GM18517 (cell line): Measurements from ENCODE around the gene ZSCAN26.
"Not testable (repeated sequence)": the region's sequence is repeated elsewhere in the genome, so short reads cannot be mapped to it uniquely, and the experiment has no call there.

Experiments
- ATAC-seq: cut with Tn5 transposase; IDR thresholded peaks from one replicate; pipeline ENCODE4 v1.9.1; 2021; ENCODE audit warnings: mild to moderate bottlenecking, moderate library complexity; ENCODE audit not compliant: unreplicated experiment

Gene ZSCAN26

DNA sequence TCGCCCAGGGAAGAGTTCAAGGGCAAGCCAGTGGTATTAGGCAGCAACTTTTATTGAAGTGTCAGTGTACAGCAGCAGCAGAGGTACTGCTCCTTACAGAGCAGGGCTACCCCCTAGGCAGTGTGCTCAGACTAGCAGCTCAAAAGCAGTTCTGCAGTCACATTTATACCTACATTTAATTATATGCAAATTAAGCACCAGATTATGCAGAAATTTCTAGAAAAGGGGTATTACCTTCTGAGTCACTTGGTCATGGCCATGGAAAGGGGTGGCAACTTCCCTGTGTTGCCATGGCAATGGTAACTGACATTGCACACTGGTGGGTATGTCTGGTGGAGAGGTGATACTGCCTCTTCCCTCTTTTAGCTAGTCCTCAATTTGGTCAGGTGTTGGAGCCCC lies 12.8 kb upstream of the ZSCAN26 start:
- ATAC-seq, result no peak

DNA sequence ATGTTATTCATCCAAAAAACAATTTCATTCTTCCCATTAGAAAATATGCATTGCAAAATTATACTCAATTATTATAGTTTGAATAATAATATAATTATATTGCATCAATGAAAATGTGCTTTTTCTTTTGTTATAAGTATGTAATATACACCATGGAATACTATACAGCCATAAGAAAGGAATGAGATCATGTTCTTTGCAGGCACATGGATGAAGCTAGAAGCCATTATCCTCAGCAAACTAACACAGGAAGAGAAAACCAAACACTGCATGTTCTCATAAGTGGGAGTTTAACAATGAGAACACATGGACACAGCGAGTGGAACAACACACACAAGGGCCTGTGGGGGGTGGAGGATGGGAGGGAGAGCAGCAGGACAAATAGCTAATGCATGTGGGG lies 9.9 kb upstream of the ZSCAN26 start:
- ATAC-seq, result no peak

DNA sequence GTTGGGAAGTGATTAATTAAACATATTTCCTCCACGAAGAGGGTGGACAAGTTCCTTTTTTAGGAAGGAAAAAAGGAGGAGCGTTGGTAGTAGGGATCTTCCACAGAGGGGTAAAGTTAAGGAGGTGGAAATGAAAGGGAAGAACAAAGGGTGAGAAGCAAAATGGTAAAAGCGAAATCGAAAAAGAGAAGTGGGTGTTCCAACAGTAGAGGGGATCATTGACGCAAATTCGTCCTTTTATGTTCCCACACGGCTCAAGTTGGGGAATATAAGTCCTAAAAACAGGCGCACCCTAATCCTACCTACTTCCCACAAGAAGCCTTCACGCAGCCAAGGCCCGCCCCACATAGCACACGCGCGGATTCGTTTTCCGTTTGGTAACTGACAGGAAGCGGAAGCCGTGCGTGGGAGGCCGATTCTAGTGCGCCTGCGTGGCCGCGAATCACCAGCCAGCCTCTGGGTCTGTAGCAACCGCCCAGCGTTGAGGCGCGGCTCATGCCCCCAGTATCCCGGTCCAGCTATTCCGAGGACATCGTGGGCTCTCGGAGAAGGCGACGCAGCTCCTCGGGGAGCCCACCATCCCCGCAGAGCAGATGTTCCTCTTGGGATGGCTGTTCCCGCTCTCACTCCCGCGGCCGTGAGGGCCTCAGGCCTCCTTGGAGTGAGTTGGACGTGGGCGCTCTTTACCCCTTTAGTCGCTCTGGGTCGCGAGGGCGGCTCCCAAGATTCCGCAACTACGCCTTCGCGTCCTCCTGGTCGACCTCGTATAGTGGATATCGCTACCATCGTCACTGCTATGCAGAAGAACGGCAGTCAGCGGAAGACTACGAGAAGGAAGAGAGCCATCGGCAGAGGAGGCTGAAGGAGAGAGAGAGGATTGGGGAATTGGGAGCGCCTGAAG lies 7.8 kb upstream of the ZSCAN26 start, which contains the start of gene NKAPL:
TSS of gene NKAPL (plus strand) at position 421 of the 901 bp plus-strand sequence. CDS start at position 496, 75 bp downstream.
- ATAC-seq, result no peak

DNA sequence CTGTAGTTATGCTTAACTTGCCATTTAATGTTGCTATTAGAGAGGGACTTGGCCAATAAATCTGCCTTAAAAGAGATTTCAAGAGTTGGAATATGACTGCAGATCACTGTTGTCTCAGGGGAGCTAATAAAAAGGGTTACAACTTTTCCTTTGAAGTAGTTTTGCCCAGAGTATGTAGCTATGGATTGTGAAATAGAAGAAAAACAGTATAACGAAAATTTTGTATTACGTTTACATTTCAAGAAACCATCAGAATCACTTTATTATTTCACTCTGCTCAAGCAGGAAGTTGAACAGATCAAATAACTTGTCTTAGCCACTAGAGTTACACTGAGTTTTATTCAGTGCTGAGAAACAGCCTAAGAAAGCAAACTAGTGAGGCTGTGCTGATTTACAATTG lies 3.0 kb upstream of the ZSCAN26 start:
- no peak for ATAC-seq

DNA sequence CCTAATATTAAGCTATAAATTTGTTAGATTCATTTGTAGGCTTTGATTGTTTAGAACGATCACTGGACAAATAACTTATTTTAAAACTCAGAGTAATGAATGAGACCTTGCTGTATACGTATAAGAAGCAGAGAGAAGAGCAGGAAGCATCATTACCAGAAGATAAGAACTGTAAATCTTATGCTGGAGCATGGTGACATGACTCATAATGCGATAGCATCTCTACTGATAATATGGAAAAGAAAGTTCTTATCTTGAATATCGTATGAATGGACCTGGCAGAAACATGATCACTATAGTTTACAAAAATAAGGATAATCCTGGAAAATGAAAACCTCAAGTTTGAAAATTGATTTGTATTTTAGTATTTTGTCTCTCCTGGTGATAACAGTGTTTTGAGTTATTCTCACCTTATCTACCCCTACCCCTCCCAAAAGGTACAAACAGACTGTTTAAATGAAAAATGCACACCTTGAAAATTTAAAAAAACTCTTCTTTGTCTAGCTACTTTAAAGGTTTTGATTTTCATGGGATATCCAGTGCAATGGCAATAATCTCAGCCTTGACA lies 2.0 kb upstream of the ZSCAN26 start:
- no peak for ATAC-seq

DNA sequence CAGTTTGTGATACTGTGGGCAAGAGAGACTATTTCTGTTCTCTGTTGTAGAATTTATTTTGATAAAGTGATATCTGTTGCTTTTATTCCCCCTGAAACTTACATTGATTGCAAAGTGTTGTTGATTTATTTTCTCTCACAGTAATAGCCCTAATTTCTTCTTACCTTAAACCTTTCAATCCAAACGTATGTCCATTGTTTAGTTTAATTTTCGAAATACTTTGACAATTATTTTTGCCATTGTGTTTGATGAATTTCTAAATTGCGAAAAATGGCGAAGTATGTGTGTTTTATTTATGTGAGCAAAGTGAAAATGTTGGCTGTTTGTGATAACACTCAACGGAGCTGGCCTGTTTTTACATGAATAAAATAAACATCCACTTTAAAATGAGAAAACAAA lies 381 bp upstream of the ZSCAN26 start:
- no peak for ATAC-seq

DNA sequence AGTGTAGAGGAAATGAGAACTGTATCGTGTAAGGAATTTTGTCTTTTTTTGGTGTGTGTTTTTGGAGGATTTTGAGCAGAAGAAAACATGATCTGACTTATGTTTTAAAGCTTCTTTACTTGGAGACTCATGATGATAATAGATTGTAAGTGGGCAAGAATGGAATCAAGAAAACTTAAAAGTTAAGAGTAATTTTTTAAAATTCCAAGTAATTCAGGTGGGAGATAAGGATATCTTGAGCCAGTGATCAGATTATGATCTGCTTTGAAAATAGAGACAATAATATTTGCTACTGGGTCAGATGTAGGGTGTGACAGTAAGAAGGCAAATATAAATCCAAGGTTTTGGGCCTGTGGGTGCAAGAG lies 734 bp downstream of the ZSCAN26 start:
- no peak for ATAC-seq

DNA sequence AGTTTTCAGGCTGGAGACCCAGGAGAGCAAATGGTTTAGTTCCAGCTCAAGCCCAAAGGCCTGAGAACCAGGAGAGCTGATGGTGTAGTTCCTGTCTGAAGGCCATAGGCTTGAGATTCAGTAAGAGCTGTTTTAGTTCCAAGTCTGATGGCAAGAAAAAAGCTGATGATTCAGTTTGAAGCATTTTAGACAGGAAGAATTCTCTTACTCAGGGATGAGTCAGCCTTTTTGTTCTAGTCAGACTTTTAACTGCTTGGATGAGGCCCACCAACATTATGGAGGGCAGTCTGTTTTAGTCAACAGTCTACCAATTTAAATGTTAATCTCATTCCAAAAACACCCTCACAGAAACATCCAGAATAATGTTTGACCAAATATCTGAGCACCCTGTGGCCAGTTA lies 2.5 kb downstream of the ZSCAN26 start:
- no peak for ATAC-seq

DNA sequence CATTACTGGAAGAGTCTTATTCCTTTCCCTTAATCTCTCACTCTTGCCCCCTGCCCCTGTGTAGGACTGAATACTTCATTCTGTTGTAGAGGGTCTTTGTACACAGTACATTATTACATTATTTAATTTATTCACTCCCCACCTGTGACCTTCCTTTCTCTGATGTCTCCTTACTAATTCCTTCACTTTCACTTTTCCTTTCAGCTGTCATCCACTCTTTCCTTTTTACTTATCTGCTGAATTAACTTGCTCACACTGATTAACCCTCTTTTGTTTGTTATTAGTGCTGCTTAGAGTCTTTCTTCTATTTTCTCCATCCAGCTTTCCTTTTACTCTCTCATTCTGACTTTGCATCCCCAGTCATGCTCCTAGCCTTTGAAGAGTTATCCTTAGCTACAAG lies 7.9 kb downstream of the ZSCAN26 start:
- no peak for ATAC-seq

DNA sequence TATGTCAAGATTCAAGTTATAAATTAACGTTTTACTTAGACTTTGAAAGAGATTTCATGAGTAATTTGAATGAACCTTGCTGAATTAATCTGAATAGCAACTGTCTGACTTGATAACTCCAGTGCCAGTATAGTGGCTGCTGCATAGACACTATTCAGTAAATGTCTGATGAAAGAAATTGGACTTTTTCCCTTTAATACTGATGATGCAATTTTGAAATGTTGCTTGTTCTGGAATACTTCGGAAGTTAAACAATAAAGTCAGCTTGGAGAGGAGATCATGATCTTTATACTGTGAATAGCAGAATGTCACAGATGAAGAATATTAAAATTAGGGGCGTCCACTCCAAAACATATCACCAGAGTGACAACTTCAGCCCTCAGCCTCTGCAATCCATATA lies 10.8 kb downstream of the ZSCAN26 start:
- no peak for ATAC-seq

DNA sequence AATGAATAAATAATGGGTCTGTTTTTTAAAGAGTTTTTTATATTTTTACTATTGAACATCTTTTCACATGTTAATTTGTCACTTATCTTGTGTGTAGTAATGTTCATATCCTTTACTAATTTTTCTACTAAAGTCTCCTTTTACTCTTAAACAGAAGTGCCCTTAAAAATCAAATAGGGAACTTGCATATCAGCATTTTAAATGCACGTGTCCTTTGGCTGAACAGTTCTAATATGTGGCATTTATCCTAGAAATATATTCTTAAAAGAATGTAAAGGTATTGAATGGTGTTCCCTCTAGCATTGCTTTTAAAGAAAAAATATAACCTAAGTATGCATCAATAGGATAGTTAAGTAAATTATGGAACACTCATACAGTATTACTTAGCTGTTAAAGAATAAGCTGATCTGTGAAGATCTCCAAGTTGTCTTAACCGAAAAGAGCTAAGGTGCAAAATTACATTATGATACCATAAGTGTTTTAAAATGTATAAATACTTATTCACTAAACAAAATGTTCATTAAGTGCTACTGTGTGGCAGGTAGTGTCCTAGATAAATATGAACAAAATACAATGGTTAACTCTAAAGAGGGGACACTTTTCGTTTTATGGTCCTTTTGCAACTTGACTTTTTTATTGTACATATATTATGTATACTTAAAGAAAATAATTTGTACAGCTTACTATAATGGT lies 13.8 kb downstream of the ZSCAN26 start:
- ATAC-seq, result no peak

DNA sequence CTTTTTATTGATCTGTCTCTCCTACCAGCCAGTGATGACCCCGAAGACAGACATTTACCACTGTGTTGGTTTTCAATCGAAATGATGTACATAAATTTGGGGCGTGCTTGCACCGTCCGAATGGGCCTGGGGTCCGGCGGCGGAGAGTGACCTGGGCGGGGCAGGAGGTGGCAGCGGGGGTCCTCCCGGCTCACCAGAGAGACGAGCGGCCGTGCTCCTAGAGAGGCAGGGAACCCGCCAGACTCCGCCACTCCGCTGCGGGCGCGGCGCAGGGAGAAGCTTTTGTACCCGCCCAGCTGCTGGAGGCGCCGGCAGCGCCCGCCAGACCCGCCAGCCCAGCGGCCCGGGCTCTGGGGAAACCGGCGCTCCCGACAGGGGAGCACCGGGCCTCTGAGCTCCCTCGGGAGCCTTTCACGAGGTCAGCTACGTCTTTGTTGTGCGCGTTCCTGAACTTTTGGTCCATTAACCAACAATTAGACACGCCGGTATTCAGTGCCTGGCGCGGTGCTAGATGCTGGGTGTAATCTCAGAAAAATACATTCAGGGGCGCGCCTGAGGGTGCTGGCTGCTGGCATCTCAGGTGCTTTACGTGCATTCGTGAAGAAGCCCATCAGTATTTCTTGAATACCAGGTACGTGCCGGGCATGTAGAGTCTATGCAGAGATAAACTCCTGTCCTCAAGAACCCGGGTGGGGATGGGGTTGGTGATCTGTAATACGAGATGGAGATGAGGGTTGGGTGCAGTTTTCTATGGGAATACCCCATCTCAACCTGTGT lies 14.5 kb downstream of the ZSCAN26 start, which contains the start of gene PGBD1:
TSS of gene PGBD1 (plus strand) at position 285 of the 777 bp plus-strand sequence. CDS start 2,242 bp downstream, outside the sequence.
- ATAC-seq, result peak; percentile 67

DNA sequence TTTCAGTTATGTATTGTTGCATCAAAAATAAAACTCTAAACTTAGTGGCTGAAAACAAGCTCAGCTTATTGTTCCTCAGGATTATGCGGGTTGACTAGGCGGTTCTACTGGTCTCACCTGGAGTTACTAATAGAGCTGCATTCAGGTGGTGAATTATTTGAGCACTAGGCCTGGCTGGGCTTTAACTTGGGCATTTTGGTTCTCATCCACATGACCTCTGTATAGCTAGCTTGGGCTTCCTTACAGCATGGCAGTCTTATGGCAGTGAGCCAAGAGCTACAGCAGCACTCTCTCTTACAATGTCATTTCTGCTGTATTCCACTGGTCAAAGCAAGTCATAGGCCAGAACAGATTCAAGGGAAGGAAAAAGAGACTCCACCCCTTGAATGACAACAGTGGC lies 16.0 kb downstream of the ZSCAN26 start:
- no peak for ATAC-seq

DNA sequence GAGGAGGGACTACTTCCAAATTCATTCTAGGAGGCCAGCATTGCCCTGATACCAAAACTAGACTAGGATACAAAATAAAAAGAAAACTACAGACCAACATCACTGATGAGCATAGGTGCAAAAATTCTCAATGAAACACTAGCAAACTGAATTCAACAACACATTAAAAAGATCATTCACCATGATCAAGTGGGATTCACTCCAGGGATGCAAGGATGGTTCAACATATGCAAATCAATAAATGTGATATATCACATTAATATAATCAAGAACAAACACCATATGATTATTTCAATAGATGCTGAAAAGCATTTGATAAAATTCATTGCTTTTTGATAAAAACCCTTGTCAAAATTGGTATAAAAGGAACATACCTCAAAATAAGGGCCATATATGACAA lies 24.6 kb downstream of the ZSCAN26 start:
- no peak for ATAC-seq

DNA sequence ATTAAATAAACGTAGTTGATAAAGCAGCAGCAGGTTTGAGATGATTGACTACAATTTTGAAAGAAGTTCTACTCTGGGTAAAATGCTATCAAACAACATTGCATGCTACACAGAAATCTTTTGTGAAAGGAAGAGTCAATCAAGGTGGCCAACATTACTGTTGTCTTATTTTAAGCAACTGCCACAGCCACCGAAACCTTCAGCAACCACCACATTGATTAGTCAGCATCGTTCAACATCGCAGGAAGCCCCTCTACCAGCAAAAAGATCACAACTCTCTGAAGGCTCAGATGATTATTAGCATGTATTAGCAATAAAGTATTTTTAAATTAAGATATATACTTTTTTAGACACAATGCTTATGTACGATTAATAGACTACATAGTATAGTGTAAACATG lies 28.4 kb downstream of the ZSCAN26 start:
- ATAC-seq, result no peak

DNA sequence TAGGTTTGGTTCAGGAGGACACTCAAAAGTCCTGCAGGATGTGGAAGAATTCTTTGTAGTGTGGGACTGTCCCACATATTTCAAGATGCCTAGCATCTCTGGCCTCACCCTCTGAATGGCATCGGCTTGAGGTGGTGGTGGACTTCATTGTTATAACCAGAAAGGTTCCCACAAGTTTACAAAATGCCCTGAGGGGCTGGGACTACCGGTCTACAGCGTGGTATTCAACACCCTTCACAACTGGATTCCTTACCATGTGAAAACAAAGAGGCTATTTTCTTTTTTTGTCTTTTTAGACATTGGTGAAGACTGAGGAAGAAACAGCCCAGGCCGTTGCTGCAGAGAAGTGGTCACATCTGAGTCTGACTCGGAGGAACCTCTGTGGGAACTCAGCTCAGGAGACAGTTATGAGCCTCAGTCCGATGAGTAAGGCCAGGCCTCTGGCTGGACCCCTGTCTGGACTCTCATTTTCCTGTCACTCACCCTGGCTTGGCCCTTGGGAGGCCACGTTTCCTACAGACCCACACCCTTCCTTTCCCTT lies 29.6 kb downstream of the ZSCAN26 start:
- no peak for ATAC-seq

DNA sequence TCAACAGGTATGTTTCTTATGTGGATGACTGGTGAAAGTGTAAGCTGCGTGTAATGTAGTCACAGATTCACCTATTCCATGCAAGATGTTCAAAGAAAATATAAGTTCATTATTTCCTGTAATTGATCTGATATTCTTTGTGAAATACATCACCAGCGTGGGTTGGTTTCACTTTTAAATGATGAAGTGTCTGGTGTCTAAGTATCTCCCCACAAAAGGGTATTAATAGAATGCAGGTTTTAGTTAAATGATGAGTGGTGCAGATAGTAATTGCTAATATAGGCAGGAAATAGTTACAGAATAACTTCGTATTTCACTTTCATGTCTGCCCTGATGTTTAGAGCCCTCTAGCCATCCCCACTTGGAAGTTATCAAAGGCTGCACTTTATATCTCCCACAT lies 36.6 kb downstream of the ZSCAN26 start:
- ATAC-seq, result peak; percentile 86

DNA sequence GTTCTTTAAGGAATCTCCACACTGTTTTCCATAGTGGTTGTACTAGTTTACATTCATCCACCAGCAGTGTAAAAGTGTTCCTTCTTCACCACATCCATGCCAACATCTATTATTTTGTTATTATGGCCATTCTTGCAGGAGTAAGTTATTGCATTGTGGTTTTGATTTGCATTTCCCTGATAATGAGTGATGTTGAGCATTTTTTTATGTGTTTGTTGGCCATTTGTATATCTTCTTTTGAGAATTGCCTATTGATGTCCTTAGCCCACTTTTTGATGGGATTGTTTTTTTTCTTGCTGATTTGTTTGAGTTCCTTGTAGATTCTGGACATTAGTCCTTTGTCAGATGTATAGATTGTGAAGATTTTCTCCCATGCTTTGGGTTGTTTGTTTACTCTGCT lies 39.4 kb downstream of the ZSCAN26 start:
- ATAC-seq, result not testable (repeated sequence)

DNA sequence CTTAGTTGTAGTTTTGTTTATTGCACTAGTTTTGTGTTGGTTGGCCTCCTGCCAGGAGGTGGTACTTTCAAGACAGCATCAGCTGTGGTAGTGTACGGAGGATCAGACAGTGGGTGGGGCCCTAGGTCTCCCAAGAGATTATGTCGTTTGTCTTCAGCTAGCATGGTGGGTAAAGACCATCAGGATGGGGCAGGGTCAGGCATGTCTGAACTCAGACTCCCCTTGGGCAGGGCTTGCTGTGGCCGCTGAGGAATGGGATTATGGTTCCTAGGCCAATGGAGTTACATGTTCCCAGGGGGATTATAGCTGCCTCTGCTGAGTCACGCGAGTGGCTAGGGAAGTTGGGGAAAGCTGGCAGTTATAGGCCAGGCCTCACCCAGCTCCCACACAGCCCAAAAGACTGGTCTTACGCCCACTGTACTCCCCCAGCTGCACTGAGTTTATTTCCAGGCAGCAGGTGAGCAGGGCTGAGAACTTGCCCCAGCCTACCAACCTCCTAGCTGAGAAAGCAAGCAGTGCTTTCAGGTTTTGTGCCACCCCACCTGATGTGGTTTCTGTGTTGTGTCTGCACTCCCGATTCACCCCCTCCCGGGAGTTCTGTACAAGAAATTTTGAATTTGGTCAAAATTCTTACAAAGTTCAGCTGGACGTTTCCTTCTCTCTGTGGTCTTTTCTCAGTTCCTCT lies 44.3 kb downstream of the ZSCAN26 start:
- no peak for ATAC-seq

DNA sequence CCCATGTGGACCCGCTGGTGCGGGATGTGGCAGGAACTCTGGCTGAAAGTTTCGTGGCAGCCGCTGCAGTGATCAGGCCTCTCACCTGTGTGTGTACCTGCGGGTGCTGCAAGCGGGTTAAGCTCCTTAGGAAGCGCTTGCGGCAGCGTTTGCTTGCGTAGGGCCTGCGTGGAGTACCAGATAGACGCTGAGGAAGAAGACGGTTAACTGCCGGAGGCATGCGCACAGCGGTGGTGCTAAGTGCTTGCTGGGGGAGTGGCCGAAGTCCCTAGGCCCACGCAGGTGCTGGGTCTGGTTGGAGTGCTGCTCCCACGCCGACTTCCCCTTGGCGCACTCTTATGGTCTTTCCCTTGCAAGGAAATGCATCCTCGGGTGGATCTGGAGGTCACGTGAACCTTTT lies 46.0 kb downstream of the ZSCAN26 start:
- ATAC-seq, result no peak
